Stomach (tissue), 9 donors: ENCODE measurements around the gene IL33. TPM values are rescaled to one million over a fixed set of nuclear protein-coding genes. Genes with fewer than 3 reads are reported as not detected.
A peak's percentile ranks its signal among the peaks of the same experiment; 100 is the strongest.

Experiments used
- DNase-seq, 2 donors: peaks; one replicate each; pipeline versions ENCODE4 v3.0.0 to v3.0.0-alpha.2; 2013 to 2019
- H3K27ac ChIP-seq, 5 donors: fragments of 200-600 bp in 4 of 5; sonication (generic) in 4 of 5; one replicate each; pipeline ENCODE4 v1.5.1; 2013 to 2019; ENCODE audit warnings: mild to moderate bottlenecking in 1 of 5, moderate library complexity in 1 of 5
- H3K27me3 ChIP-seq, 3 donors: fragments of 200-600 bp; sonication (generic); one replicate each; pipeline ENCODE4 v1.5.1; 2017 to 2019; ENCODE audit warnings: mixed run types in 1 of 3
- H3K36me3 ChIP-seq, 4 donors: fragments of 200-600 bp; sonication (generic); 1 replicate in 3 of 4; 2 replicates in 1 of 4; pipeline ENCODE4 v1.5.1; 2016 to 2019
- H3K4me1 ChIP-seq, 4 donors: fragments of 200-600 bp; sonication (generic); one replicate each; pipeline ENCODE4 v1.5.1; 2016 to 2019
- H3K4me3 ChIP-seq, 4 donors: fragments of 200-600 bp; sonication (generic) in 3 of 4; one replicate each; pipeline ENCODE4 v1.5.1; 2016 to 2019; ENCODE audit warnings: mild to moderate bottlenecking in 1 of 4
- H3K9me3 ChIP-seq, 4 donors: fragments of 200-600 bp; sonication (generic); one replicate each; pipeline ENCODE4 v1.5.1; 2016 to 2019
- EP300 ChIP-seq: sonication (generic); formaldehyde crosslinking; IDR thresholded peaks from one replicate; pipeline ENCODE4 v1.6.1; 2017; ENCODE audit warnings: antibody characterized with exemption
- POLR2A ChIP-seq, 4 donors: fragments of 450-650 bp; IDR thresholded peaks; one replicate each; pipeline ENCODE4 v1.6.1; 2016; ENCODE audit warnings: antibody characterized with exemption in 4 of 4, control low read depth in 2 of 4, mild to moderate bottlenecking in 1 of 4, moderate library complexity in 1 of 4
- POLR2AphosphoS5 ChIP-seq, 3 donors: sonication (generic); formaldehyde crosslinking; IDR thresholded peaks; one replicate each; pipeline ENCODE4 v1.6.1; 2016; ENCODE audit warnings: antibody characterized with exemption in 3 of 3
- WGBS, 5 donors: extraction: QIAGEN DNeasy Blood & Tissue Kit in 3 of 5; methylation state at CpG; one replicate each; pipeline versions ENCODE4 v1.1.5 to v1.1.7; 2013 to 2018; 5-methylcytosine and 5-hydroxymethylcytosine counted together
- intact Hi-C: fragments of 100-400 bp; cut with DNase I; formaldehyde crosslinking; loops from one replicate; pipeline ENCODE4 v1.15.1; 2023; ENCODE audit warnings: low total_unique reads
- polyA plus RNA-seq, 3 donors: library from polyadenylated mRNA; stranded (reverse); fragments of 200-250 nt; gene quantifications; one replicate each; pipeline ENCODE4 v1.2.3, GENCODE V29; 2013
- total RNA-seq, 5 donors: library from RNA; depleted of rRNA; stranded (reverse); fragments of >200 nt; gene quantifications; one replicate each; pipeline versions ENCODE4 v1.1.0 to v1.2.3, GENCODE V29; 2014 to 2016
- TF ChIP-seq, protein P1 (sequence below), 7 experiments: fragments of 450-650 bp in 4 of 7; fragments of 200-600 bp in 3 of 7; sonication (generic) in 3 of 7; IDR thresholded peaks; one replicate each; pipeline ENCODE4 v1.5.1; 2016 to 2019; ENCODE audit warnings: antibody characterized with exemption in 7 of 7, control low read depth in 2 of 7, mild to moderate bottlenecking in 1 of 7
- donor health status: healthy with polysubstance abuse.
- donor health status: Bipolar disorder and iron deficiency.
- donor health status: healthy.

IL33 gene
- total and polyA plus RNA-seq, 8 donors = 2.9 to 189 (median 26.7) TPM

DNA sequence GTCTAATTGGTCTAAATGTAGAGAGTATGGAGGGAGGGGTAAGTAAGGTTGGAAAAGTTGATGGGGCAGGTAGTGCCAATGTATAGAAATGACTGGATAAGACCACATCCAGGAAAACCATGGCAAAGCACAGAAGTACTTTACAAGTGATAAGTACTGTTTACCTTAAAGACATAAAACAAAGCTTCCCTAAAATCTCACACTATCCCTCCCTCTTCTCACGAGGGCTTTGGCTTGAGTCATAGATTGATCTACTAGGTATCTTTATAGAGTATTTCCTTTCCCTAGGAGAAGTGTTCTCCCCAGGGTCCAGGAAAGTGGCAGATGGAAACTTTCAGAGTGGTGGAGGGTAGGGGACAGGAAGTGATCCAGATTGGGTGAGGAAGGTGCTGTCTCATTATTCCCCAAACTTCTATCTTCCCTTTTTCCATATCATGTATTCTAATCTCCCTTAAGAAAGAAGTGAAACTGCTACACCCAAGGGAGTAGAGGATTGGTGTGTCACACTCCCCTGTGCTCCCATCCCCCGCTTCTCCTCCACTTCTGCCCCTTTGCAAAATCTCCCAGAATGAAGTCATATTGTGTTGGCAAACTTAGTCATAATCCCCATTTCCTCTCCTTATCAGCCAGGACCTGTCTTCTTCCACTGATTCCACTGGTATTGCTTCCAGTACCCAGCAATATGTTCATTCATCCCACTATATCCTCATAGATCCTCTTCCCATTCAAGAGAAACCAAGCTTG is 14.6 kb downstream of the IL33 start:
- intact Hi-C loops = no loop called here
- peaks cover 7 to 52% (median 42%) of the 10 kb centered on the region in 4 donors for H3K4me1 ChIP-seq
- H3K9me3 ChIP-seq = no peaks in the 10 kb centered on the region
- no peaks in the 10 kb centered on the region for H3K27me3 ChIP-seq
- TF ChIP-seq POLR2AphosphoS5 (IDR thresholded peaks at IDR 0.05) (no peak), EP300 (no peak), POLR2A (IDR thresholded peaks at IDR 0.05) (no peak)
- TF ChIP-seq, protein P1, sequence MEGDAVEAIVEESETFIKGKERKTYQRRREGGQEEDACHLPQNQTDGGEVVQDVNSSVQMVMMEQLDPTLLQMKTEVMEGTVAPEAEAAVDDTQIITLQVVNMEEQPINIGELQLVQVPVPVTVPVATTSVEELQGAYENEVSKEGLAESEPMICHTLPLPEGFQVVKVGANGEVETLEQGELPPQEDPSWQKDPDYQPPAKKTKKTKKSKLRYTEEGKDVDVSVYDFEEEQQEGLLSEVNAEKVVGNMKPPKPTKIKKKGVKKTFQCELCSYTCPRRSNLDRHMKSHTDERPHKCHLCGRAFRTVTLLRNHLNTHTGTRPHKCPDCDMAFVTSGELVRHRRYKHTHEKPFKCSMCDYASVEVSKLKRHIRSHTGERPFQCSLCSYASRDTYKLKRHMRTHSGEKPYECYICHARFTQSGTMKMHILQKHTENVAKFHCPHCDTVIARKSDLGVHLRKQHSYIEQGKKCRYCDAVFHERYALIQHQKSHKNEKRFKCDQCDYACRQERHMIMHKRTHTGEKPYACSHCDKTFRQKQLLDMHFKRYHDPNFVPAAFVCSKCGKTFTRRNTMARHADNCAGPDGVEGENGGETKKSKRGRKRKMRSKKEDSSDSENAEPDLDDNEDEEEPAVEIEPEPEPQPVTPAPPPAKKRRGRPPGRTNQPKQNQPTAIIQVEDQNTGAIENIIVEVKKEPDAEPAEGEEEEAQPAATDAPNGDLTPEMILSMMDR (IDR thresholded peaks at IDR 0.05) = no peak
- H3K4me3 ChIP-seq = no peak overlapping the region
- 53 to 69% (median 55%) methylated on average over 2 of the region's 2 CpGs for WGBS, 5 donors
- H3K27ac ChIP-seq = peak overlapping the region in 4 of 5 donors; percentile 21 to 66 (median 34)
- no peak for DNase-seq
- no peaks in the 10 kb centered on the region for H3K36me3 ChIP-seq

DNA sequence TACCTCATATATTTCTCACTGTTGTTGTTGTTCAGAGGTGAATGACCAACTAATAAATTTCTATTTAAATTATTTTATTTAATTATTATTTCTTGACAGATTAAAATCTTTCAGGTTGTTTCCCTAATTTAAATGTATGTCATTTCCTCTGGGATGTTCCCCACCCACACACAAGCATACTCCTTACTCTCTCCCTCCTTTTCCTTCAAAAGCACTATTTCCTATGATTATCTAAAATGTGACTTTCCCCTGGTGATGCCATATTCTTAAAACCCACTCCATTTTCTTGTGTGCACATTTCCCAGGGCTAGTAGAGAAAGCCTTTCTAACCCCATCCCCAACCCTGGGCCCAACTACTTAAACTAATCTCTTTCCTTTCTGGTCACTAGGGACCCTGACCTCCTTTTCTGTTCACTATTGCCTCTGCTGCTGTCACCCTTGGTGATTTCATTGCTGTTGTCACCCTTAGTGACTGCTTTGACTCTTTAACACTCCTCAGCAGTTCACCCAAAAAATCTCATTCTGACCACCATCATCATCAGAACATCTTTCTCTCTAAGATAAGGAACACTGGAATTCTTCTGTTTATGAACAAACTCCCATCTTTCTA is 16.8 kb downstream of the IL33 start:
- H3K4me3 ChIP-seq = no peak overlapping the region
- intact Hi-C loops = no loop called here
- TF ChIP-seq, protein P1 (IDR thresholded peaks at IDR 0.05) = no peak
- TF ChIP-seq POLR2AphosphoS5 (IDR thresholded peaks at IDR 0.05) = no peak
- TF ChIP-seq EP300 = no peak
- TF ChIP-seq POLR2A (IDR thresholded peaks at IDR 0.05) = no peak
- H3K27me3 ChIP-seq = no peaks in the 10 kb centered on the region
- H3K4me1 ChIP-seq = peaks cover 12 to 44% (median 40%) of the 10 kb centered on the region in 4 donors
- DNase-seq = no peak
- no peaks in the 10 kb centered on the region for H3K36me3 ChIP-seq
- H3K9me3 ChIP-seq = no peaks in the 10 kb centered on the region
- peak overlapping the region in 1 of 5 donors; percentile 7 for H3K27ac ChIP-seq

DNA sequence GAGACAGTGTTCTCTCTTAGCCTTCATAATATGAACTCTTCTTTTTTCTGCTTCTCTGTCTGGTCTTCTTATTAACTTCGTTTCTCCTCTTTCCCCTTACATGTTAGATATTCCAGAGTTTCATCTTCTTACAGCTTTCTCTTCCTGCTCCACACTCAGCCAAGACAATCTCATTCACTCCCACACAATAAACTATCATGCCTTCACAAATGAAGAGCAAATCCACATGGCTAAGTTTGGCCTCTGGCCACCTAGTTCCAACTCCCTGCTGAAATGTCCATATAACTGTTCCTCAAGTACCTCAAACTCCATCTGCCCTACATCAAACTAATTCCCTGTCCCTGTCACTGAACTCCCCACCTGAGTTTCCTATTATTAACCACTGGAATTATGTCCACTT is 18.4 kb downstream of the IL33 start:
- TF ChIP-seq POLR2A (IDR thresholded peaks at IDR 0.05) (no peak), POLR2AphosphoS5 (IDR thresholded peaks at IDR 0.05) (no peak), EP300 (no peak)
- TF ChIP-seq, protein P1 (IDR thresholded peaks at IDR 0.05) = no peak
- H3K4me1 ChIP-seq = peaks cover 10 to 49% (median 43%) of the 10 kb centered on the region in 4 donors
- H3K4me3 ChIP-seq = no peak overlapping the region
- no peaks in the 10 kb centered on the region for H3K36me3 ChIP-seq
- H3K9me3 ChIP-seq = no peaks in the 10 kb centered on the region
- peak in 1 of 2 donors; percentile 54 for DNase-seq
- 33 to 57% (median 51%) methylated on average over 1 of the region's 1 CpG for WGBS, 5 donors
- no peaks in the 10 kb centered on the region for H3K27me3 ChIP-seq
- H3K27ac ChIP-seq = no peak overlapping the region
- intact Hi-C loops = no loop called here

DNA sequence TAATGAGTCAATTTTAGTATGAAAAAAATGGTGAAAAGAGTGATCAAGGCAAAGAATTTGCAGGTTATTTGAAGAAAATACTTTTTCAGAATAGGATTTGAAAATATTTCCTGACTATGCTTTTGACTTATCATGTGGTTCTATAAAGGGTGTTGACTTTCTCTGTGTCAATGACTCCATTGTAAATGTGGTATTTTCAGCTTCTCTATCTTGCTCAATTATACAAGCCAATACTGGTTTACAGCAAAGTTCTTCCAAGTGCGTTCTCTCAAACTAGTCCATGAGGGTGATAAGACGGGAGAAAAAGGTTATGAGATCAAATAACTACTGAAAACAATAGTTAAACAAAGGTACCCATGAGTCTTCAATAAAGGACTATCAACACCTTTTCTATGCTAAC is 21.7 kb downstream of the IL33 start:
- no peaks in the 10 kb centered on the region for H3K27me3 ChIP-seq
- DNase-seq = no peak
- H3K9me3 ChIP-seq = no peaks in the 10 kb centered on the region
- intact Hi-C loops = no loop called here
- no peak overlapping the region for H3K4me3 ChIP-seq
- H3K4me1 ChIP-seq = peaks cover 17 to 48% (median 32%) of the 10 kb centered on the region in 4 donors
- WGBS, 5 donors = 26 to 64% (median 44%) methylated on average over 2 of the region's 2 CpGs
- TF ChIP-seq, protein P1 (IDR thresholded peaks at IDR 0.05) = no peak
- TF ChIP-seq EP300 (no peak), POLR2AphosphoS5 (IDR thresholded peaks at IDR 0.05) (no peak), POLR2A (IDR thresholded peaks at IDR 0.05) (no peak)
- H3K36me3 ChIP-seq = no peaks in the 10 kb centered on the region
- peak overlapping the region in 1 of 5 donors; percentile 21 for H3K27ac ChIP-seq
